K562 (cell line): ENCODE measurements around the gene HMGCL. TPM values are rescaled to one million over a fixed set of nuclear protein-coding genes. Genes with fewer than 3 reads are reported as not detected.

ENCODE experiments used
- ADNP ChIP-seq: fragments of 200-800 bp; sonication (Bioruptor generic); IDR thresholded peaks from 2 replicates; pipeline ENCODE4 v1.6.1; 2016; ENCODE audit warnings: missing genetic modification characterization, missing compliant biosample characterization
- BCL6 ChIP-seq: fragments of 250-450 bp; sonication (Bioruptor Pico); IDR thresholded peaks from 2 replicates; pipeline ENCODE4 v1.4.0; 2020
- CTBP1 ChIP-seq: fragments of 450-650 bp; IDR thresholded peaks from 2 replicates; pipeline ENCODE4 v1.6.1; 2016; ENCODE audit warnings: borderline replicate concordance
- EGR1 ChIP-seq: fragments of 450-650 bp; conservative IDR thresholded peaks from 2 replicates; pipeline ENCODE4 v1.6.1; 2017; ENCODE audit warnings: mild to moderate bottlenecking
- MEIS2 ChIP-seq: fragments of 450-650 bp; IDR thresholded peaks from 2 replicates; pipeline ENCODE4 v1.6.1; 2014; ENCODE audit warnings: mild to moderate bottlenecking; ENCODE audit not compliant: partially characterized antibody
- MYNN ChIP-seq, 2 experiments: sonication (generic); formaldehyde crosslinking in 1 of 2; IDR thresholded peaks; 2 replicates each; pipeline versions ENCODE4 v1.5.0 to v1.6.1; 2016 to 2020; ENCODE audit warnings: antibody characterized with exemption in 1 of 2, missing genetic modification reagents in 1 of 2
- NFYB ChIP-seq: IDR thresholded peaks from 2 replicates; pipeline ENCODE4 v1.6.1; 2011; ENCODE audit warnings: mild to moderate bottlenecking, moderate library complexity; ENCODE audit not compliant: insufficient read length; ENCODE audit errors: extremely low read depth
- SRSF9 ChIP-seq: fragments of 200-400 bp; formaldehyde crosslinking; IDR thresholded peaks from 2 replicates; pipeline ENCODE4 v1.6.1; 2017; ENCODE audit warnings: low read depth, low read length, borderline replicate concordance
- TARDBP ChIP-seq: fragments of 450-650 bp; IDR thresholded peaks from 2 replicates; pipeline ENCODE4 v1.6.1; 2016
- ZNF143 ChIP-seq: sonication (generic); formaldehyde crosslinking; IDR thresholded peaks from 2 replicates; pipeline ENCODE4 v1.9.0; 2022; ENCODE audit warnings: mild to moderate bottlenecking, missing genetic modification reagents
- polyA plus RNA-seq, 8 experiments: library from polyadenylated mRNA; depleted of rRNA in 4 of 8; stranded (reverse) in 5 of 8; unstranded in 3 of 8; fragments of >200 nt; fragmentation: Nextera tagmentation in 2 of 8; fragmentation: Illumina TruSeq in 1 of 8; extraction: Ambion mirVana in 2 of 8; extraction: Trizol in 1 of 8; gene quantifications; 2 replicates each; pipeline versions ENCODE4 v1.2.1 to v1.2.3, GENCODE V29; 2011 to 2014; ENCODE audit warnings: inconsistent platforms in 1 of 8, missing spikeins in 1 of 8
- total RNA-seq, 7 experiments: library from RNA; depleted of rRNA in 6 of 7; stranded (reverse); fragments of >200 nt in 6 of 7; fragmentation: Illumina TruSeq in 2 of 7; extraction: Trizol in 2 of 7; gene quantifications; 2 replicates each; pipeline versions ENCODE4 v1.2.1 to v1.2.3, GENCODE V29; 2011 to 2021; ENCODE audit warnings: low replicate concordance in 1 of 7
- TF ChIP-seq, protein P1 (sequence below): fragments of 450-650 bp; conservative IDR thresholded peaks from 2 replicates; pipeline ENCODE4 v1.6.1; 2016; ENCODE audit warnings: missing genetic modification characterization, low read depth, mild to moderate bottlenecking, missing compliant biosample characterization, moderate library complexity
- TF ChIP-seq, protein P2 (sequence below): fragments of 450-650 bp; IDR thresholded peaks from 2 replicates; pipeline ENCODE4 v1.6.1; 2018; ENCODE audit not compliant: partially characterized antibody
- TF ChIP-seq, protein P3 (sequence below), 2 experiments: fragments of 450-650 bp; conservative IDR thresholded peaks; 2 replicates each; pipeline ENCODE4 v1.6.1; 2017; ENCODE audit warnings: mild to moderate bottlenecking in 2 of 2, moderate library complexity in 2 of 2
- TF ChIP-seq, protein P4 (sequence below): sonication (generic); formaldehyde crosslinking; IDR thresholded peaks from 2 replicates; pipeline ENCODE4 v1.8.1; 2023; ENCODE audit warnings: mild to moderate bottlenecking, missing genetic modification reagents, moderate library complexity
- TF ChIP-seq, protein P5 (sequence below): sonication (generic); IDR thresholded peaks from 2 replicates; pipeline ENCODE4 v1.6.1; 2016
- TF ChIP-seq, protein P6 (sequence below): fragments of 250-450 bp; sonication (Bioruptor Pico); IDR thresholded peaks from 2 replicates; pipeline ENCODE4 v1.8.0; 2022; ENCODE audit warnings: inconsistent platforms, mild to moderate bottlenecking, moderate library complexity, borderline replicate concordance

The HMGCL gene
- total and polyA plus RNA-seq, 9 of the 15 experiments (the other 6 are each of a cell fraction or from before 2014, with no cell fraction given), result 18.0 to 82.2 (median 24.2) TPM

DNA sequence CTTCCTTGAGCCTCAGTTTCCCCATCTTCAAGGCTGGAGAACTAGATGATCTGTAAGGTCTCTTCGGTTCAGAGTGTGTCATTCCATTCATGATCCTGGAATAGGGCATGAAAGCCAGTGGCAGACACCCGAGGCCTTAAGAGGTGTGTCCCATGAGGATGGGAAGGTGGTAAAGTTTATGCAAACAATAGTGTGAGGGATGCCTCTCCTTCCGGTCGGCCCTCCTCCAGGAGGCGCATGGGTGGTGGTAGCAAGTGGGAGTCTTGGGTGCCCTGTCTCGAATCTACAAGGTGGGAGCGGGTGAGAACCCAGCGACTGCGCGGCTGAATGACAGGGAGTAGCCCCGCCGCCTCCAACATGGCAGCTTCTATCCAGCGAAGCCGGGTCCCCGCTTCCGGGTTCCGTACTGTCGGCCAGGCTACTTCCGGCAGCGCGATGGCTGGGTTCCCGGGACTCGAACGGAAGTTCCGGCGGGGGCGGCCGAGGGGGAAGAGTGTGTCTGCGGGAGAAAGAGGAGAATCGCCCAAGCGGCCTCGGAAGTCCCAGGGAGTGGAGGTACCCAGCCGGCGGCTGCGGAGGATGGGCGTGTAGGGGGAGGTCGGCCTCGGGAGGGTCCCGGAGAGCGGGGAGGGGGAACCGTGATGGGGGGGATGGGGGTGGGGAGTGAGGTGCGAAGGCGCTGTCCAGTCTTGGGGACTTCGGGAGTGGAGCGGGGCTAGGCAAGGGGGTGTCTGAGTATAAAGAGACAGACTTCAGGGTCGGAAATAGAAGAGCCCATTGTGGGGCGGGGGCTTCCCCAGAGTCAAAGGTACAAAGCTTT lies 34.3 kb downstream of the HMGCL start, which contains the start of gene LYPLA2 (continued):
- TF ChIP-seq, protein P1, sequence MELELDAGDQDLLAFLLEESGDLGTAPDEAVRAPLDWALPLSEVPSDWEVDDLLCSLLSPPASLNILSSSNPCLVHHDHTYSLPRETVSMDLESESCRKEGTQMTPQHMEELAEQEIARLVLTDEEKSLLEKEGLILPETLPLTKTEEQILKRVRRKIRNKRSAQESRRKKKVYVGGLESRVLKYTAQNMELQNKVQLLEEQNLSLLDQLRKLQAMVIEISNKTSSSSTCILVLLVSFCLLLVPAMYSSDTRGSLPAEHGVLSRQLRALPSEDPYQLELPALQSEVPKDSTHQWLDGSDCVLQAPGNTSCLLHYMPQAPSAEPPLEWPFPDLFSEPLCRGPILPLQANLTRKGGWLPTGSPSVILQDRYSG, result no peak; the same call in 1 of the 2 replicates
- no peak for TF ChIP-seq NFYB
- TF ChIP-seq ADNP, result no peak
- TF ChIP-seq, protein P2, sequence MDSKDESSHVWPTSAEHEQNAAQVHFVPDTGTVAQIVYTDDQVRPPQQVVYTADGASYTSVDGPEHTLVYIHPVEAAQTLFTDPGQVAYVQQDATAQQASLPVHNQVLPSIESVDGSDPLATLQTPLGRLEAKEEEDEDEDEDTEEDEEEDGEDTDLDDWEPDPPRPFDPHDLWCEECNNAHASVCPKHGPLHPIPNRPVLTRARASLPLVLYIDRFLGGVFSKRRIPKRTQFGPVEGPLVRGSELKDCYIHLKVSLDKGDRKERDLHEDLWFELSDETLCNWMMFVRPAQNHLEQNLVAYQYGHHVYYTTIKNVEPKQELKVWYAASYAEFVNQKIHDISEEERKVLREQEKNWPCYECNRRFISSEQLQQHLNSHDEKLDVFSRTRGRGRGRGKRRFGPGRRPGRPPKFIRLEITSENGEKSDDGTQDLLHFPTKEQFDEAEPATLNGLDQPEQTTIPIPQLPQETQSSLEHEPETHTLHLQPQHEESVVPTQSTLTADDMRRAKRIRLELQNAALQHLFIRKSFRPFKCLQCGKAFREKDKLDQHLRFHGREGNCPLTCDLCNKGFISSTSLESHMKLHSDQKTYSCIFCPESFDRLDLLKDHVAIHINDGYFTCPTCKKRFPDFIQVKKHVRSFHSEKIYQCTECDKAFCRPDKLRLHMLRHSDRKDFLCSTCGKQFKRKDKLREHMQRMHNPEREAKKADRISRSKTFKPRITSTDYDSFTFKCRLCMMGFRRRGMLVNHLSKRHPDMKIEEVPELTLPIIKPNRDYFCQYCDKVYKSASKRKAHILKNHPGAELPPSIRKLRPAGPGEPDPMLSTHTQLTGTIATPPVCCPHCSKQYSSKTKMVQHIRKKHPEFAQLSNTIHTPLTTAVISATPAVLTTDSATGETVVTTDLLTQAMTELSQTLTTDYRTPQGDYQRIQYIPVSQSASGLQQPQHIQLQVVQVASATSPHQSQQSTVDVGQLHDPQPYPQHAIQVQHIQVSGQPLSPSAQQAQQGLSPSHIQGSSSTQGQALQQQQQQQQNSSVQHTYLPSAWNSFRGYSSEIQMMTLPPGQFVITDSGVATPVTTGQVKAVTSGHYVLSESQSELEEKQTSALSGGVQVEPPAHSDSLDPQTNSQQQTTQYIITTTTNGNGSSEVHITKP, result peak; percentile 29
- TF ChIP-seq CTBP1, result peak; percentile 31; the same call in 1 of the 2 replicates
- TF ChIP-seq, protein P3, sequence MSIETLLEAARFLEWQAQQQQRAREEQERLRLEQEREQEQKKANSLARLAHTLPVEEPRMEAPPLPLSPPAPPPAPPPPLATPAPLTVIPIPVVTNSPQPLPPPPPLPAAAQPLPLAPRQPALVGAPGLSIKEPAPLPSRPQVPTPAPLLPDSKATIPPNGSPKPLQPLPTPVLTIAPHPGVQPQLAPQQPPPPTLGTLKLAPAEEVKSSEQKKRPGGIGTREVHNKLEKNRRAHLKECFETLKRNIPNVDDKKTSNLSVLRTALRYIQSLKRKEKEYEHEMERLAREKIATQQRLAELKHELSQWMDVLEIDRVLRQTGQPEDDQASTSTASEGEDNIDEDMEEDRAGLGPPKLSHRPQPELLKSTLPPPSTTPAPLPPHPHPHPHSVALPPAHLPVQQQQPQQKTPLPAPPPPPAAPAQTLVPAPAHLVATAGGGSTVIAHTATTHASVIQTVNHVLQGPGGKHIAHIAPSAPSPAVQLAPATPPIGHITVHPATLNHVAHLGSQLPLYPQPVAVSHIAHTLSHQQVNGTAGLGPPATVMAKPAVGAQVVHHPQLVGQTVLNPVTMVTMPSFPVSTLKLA (conservative IDR thresholded peaks at IDR 0.05), result peak; percentile 84 to 86
- TF ChIP-seq, protein P4, sequence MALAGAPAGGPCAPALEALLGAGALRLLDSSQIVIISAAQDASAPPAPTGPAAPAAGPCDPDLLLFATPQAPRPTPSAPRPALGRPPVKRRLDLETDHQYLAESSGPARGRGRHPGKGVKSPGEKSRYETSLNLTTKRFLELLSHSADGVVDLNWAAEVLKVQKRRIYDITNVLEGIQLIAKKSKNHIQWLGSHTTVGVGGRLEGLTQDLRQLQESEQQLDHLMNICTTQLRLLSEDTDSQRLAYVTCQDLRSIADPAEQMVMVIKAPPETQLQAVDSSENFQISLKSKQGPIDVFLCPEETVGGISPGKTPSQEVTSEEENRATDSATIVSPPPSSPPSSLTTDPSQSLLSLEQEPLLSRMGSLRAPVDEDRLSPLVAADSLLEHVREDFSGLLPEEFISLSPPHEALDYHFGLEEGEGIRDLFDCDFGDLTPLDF (CRISPR knock-in tag), result no peak; the same call in 1 of the 2 replicates
- TF ChIP-seq BCL6, result no peak
- TF ChIP-seq ZNF143, result 0 out of 2 replicates have a peak, but pooled peaks have one; percentile 41
- TF ChIP-seq SRSF9, result no peak
- TF ChIP-seq, protein P5, sequence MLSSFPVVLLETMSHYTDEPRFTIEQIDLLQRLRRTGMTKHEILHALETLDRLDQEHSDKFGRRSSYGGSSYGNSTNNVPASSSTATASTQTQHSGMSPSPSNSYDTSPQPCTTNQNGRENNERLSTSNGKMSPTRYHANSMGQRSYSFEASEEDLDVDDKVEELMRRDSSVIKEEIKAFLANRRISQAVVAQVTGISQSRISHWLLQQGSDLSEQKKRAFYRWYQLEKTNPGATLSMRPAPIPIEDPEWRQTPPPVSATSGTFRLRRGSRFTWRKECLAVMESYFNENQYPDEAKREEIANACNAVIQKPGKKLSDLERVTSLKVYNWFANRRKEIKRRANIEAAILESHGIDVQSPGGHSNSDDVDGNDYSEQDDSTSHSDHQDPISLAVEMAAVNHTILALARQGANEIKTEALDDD, result no peak
- peak; percentile 95 for TF ChIP-seq EGR1
- peak; percentile 63 for TF ChIP-seq MEIS2
- peak; percentile 48; the same call in 1 of the 2 replicates for TF ChIP-seq MYNN (IDR thresholded peaks at IDR 0.05)
- TF ChIP-seq MYNN (CRISPR knock-in tag; IDR thresholded peaks at IDR 0.05), result no peak
- TF ChIP-seq, protein P6, sequence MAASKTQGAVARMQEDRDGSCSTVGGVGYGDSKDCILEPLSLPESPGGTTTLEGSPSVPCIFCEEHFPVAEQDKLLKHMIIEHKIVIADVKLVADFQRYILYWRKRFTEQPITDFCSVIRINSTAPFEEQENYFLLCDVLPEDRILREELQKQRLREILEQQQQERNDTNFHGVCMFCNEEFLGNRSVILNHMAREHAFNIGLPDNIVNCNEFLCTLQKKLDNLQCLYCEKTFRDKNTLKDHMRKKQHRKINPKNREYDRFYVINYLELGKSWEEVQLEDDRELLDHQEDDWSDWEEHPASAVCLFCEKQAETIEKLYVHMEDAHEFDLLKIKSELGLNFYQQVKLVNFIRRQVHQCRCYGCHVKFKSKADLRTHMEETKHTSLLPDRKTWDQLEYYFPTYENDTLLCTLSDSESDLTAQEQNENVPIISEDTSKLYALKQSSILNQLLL (CRISPR knock-in tag), result no peak
- TF ChIP-seq TARDBP, result peak; percentile 85; the same call in 1 of the 2 replicates
